GM06990 (cell line): Measurements from ENCODE around the gene TSPOAP1.

ENCODE experiments used
- DNase-seq: peaks from one replicate; pipeline ENCODE4 v3.0.0-alpha.2; 2011; ENCODE audit not compliant: insufficient read length; ENCODE audit errors: extremely low read depth
- H3K27me3 ChIP-seq: replicated peaks from 2 replicates; pipeline ENCODE4 v1.6.0; 2011; ENCODE audit warnings: low read length; ENCODE audit not compliant: control insufficient read depth, insufficient read depth
- H3K36me3 ChIP-seq: 2 replicates; pipeline ENCODE4 v1.5.1; 2011; ENCODE audit warnings: low read length; ENCODE audit not compliant: control insufficient read depth, insufficient read depth
- H3K4me3 ChIP-seq: replicated peaks from 2 replicates; pipeline ENCODE4 v1.5.1; 2011; ENCODE audit warnings: low read depth, mild to moderate bottlenecking, control low read depth, low read length
- TF ChIP-seq, protein P1 (sequence below): IDR thresholded peaks from 2 replicates; pipeline ENCODE4 v1.5.1; 2011; ENCODE audit warnings: low read length, control low read depth, mild to moderate bottlenecking, inconsistent platforms; ENCODE audit not compliant: insufficient read depth, poor library complexity, severe bottlenecking

The TSPOAP1 gene

GRCh38 chr17:58302171-58302918 is 26.2 kb downstream of the TSPOAP1 start:
- TF ChIP-seq, protein P1, sequence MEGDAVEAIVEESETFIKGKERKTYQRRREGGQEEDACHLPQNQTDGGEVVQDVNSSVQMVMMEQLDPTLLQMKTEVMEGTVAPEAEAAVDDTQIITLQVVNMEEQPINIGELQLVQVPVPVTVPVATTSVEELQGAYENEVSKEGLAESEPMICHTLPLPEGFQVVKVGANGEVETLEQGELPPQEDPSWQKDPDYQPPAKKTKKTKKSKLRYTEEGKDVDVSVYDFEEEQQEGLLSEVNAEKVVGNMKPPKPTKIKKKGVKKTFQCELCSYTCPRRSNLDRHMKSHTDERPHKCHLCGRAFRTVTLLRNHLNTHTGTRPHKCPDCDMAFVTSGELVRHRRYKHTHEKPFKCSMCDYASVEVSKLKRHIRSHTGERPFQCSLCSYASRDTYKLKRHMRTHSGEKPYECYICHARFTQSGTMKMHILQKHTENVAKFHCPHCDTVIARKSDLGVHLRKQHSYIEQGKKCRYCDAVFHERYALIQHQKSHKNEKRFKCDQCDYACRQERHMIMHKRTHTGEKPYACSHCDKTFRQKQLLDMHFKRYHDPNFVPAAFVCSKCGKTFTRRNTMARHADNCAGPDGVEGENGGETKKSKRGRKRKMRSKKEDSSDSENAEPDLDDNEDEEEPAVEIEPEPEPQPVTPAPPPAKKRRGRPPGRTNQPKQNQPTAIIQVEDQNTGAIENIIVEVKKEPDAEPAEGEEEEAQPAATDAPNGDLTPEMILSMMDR = no peak
- Histone ChIP-seq H3K36me3 (no peaks in the 10 kb centered on the region), H3K4me3 (no peak overlapping the region), H3K27me3 (no peaks in the 10 kb centered on the region)
- DNase-seq = no peak

DNA sequence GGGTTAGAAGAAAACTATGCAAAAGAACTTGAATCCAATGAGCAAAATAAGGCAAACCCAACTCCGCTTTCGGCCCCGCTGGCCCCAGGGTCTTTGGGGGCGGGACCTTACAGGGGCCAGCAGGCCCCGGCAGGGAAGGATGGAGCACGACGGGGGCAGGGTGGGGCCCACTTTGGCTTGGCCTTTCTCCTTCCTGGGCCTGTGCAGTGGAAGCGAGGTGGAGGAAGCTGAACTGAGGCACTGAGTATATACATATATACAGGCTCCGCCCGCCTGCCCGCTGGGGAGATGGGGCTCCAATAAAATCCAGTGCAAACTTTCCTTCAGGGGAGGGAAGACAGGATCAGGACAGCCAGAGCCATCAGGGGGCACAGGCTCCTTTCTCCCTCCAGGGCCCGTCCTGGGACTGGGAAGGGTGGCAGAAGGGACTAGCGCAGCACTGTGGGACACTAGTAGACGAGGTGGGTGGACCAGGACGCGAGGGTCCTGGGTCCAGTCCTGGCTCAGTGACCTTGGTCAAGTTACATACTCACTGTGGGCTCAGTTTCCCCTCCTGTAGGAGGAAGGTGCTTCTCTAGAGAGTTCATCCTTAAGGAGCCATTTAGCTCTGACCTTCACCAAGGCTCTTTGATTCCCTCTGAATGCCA is 27.0 kb downstream of the TSPOAP1 start:
- H3K36me3 ChIP-seq = no peaks in the 10 kb centered on the region
- H3K27me3 ChIP-seq = no peaks in the 10 kb centered on the region
- TF ChIP-seq, protein P1 = no peak

DNA sequence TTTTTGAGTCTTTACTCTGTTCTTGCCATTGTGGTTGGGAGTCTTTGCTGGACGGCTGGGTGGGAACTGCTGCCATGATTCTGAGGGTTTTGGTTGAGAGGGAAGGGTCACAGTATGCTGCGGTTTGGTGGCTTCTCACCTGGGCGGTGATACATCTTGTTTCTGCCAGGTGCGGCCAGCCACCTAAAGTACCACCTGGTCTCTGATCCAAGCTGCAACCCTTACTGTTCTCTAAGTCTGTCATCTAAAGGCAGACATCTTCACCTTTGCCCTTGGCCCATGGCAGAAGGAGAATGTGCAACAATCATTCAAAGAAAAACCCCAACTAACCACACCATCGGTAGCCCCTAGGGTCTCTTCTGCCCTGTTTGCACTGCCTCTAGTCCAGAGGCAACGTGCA is 28.3 kb downstream of the TSPOAP1 start:
- TF ChIP-seq, protein P1 = no peak
- no peaks in the 10 kb centered on the region for H3K27me3 ChIP-seq
- DNase-seq = no peak
- no peak overlapping the region for H3K4me3 ChIP-seq
- no peaks in the 10 kb centered on the region for H3K36me3 ChIP-seq

More for the DNA sequence above, 27.0 kb downstream of the TSPOAP1 start:
- no peak for DNase-seq
- no peak overlapping the region for H3K4me3 ChIP-seq

DNA sequence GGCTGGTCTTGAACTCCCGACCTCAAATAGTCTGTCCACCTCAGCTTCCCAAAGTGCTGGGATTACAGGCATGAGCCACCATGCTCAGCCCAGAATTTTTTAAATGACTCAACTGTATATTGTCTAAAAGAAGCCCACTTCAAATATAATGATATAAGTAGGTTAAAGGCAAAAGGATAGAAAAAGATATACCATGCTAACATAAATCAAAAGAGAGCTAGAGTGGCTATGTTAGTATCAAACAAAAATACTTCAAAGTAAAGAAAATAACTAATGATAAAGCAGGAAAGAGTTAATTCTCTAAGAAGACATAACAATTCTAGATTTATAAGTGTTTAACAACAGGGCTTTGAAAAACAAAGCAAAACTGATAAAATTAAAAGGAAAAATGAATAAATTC is 34.6 kb downstream of the TSPOAP1 start:
- TF ChIP-seq, protein P1 = no peak
- no peak overlapping the region for H3K4me3 ChIP-seq
- DNase-seq = no peak

DNA sequence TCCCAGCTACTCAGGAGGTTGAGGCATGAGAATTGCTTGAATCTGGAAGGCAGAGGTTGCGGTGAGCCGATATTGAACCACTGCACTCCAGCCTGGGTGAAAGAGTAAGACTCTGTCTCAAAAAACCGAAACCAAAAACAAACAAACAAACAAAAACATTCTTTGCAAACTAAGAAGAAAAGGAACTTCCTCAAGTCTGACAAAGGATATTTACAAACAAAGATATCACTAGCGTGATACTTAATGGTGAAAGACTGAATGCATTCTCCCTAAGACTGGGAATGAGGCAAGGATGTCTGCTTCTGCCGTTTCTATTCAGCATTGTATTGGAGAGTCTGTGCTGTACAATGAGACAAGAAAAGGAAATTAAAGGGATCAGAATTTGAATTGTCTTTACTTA is 37.3 kb downstream of the TSPOAP1 start:
- TF ChIP-seq, protein P1 = no peak
- no peak overlapping the region for H3K4me3 ChIP-seq
- no peaks in the 10 kb centered on the region for H3K36me3 ChIP-seq
- DNase-seq = no peak
- no peaks in the 10 kb centered on the region for H3K27me3 ChIP-seq

More for the DNA sequence above, 34.6 kb downstream of the TSPOAP1 start:
- Histone ChIP-seq H3K27me3 (no peaks in the 10 kb centered on the region), H3K36me3 (no peaks in the 10 kb centered on the region)
